ENCODE measurements around the gene SUMO4.

SUMO4 gene

GRCh38 chr6:149400050-149400449, at the start of gene SUMO4:
SUMO4 (plus strand) TSS chr6:149400262; CDS start chr6:149400392, 130 bp downstream.
- DNase-seq (ENCODE audit: extremely low read depth in 1 of 2, low read depth in 1 of 2): no peak

GRCh38 chr6:149354009-149354408, 46.1 kb upstream of the SUMO4 start:
- no peak for DNase-seq (ENCODE audit: extremely low read depth in 1 of 2, low read depth in 1 of 2)

- DNase-seq (ENCODE audit: extremely low read depth in 1 of 2, low read depth in 1 of 2): no peak
Measured at GRCh38 chr6:149356081-149356750, 43.8 kb upstream of the SUMO4 start.

GRCh38 chr6:149357726-149358538, 42.1 kb upstream of the SUMO4 start:
- no peak for DNase-seq (ENCODE audit: extremely low read depth in 1 of 2, low read depth in 1 of 2)

- DNase-seq (ENCODE audit: extremely low read depth in 1 of 2, low read depth in 1 of 2): no peak
Measured at GRCh38 chr6:149359440-149359839, 40.6 kb upstream of the SUMO4 start.

GRCh38 chr6:149360536-149360935, 39.5 kb upstream of the SUMO4 start:
- DNase-seq (ENCODE audit: extremely low read depth in 1 of 2, low read depth in 1 of 2): no peak

GRCh38 chr6:149362289-149362688, 37.8 kb upstream of the SUMO4 start:
- no peak for DNase-seq (ENCODE audit: extremely low read depth in 1 of 2, low read depth in 1 of 2)

GRCh38 chr6:149363154-149363553, 36.9 kb upstream of the SUMO4 start:
- no peak for DNase-seq (ENCODE audit: extremely low read depth in 1 of 2, low read depth in 1 of 2)

GRCh38 chr6:149364557-149364956, 35.5 kb upstream of the SUMO4 start:
- DNase-seq (ENCODE audit: extremely low read depth in 1 of 2, low read depth in 1 of 2): no peak

- DNase-seq (ENCODE audit: extremely low read depth in 1 of 2, low read depth in 1 of 2): no peak
Measured at GRCh38 chr6:149365197-149365596, 34.9 kb upstream of the SUMO4 start.

- no peak for DNase-seq (ENCODE audit: extremely low read depth in 1 of 2, low read depth in 1 of 2)
Measured at GRCh38 chr6:149366267-149366921, 33.7 kb upstream of the SUMO4 start.

GRCh38 chr6:149368065-149368464, 32.0 kb upstream of the SUMO4 start:
- DNase-seq (ENCODE audit: extremely low read depth in 1 of 2, low read depth in 1 of 2): no peak

- DNase-seq (ENCODE audit: extremely low read depth in 1 of 2, low read depth in 1 of 2): no peak
Measured at GRCh38 chr6:149371154-149371553, 28.9 kb upstream of the SUMO4 start.

GRCh38 chr6:149372062-149372461, 28.0 kb upstream of the SUMO4 start:
- no peak for DNase-seq (ENCODE audit: extremely low read depth in 1 of 2, low read depth in 1 of 2)

GRCh38 chr6:149373511-149373910, 26.6 kb upstream of the SUMO4 start:
- DNase-seq (ENCODE audit: extremely low read depth in 1 of 2, low read depth in 1 of 2): no peak

- no peak for DNase-seq (ENCODE audit: extremely low read depth in 1 of 2, low read depth in 1 of 2)
Measured at GRCh38 chr6:149379977-149380376, 20.1 kb upstream of the SUMO4 start.

GRCh38 chr6:149380523-149380922, 19.5 kb upstream of the SUMO4 start:
- no peak for DNase-seq (ENCODE audit: extremely low read depth in 1 of 2, low read depth in 1 of 2)

GRCh38 chr6:149383371-149383770, 16.7 kb upstream of the SUMO4 start:
- no peak for DNase-seq (ENCODE audit: extremely low read depth in 1 of 2, low read depth in 1 of 2)

GRCh38 chr6:149384464-149384863, 15.6 kb upstream of the SUMO4 start:
- DNase-seq (ENCODE audit: extremely low read depth in 1 of 2, low read depth in 1 of 2): no peak

- DNase-seq (ENCODE audit: extremely low read depth in 1 of 2, low read depth in 1 of 2): no peak
Measured at GRCh38 chr6:149385998-149386646, 13.9 kb upstream of the SUMO4 start.

- DNase-seq (ENCODE audit: extremely low read depth in 1 of 2, low read depth in 1 of 2): no peak
Measured at GRCh38 chr6:149387779-149388512, 12.1 kb upstream of the SUMO4 start.

All from activated CD8-positive, alpha-beta memory T cell treated with anti-CD3 and anti-CD28 coated beads for 1 hour (primary cell).